ENCODE measurements around the gene ARHGAP10.
"Not testable (repeated sequence)": the region's sequence is repeated elsewhere in the genome, so short reads cannot be mapped to it uniquely, and the experiment has no call there.

Gene ARHGAP10

GRCh38 chr4:147987252-147987651 is 255.4 kb downstream of the ARHGAP10 start:
- in situ Hi-C loops (cut with HindIII; ENCODE audit: low sequenced_read_pairs) = no loop called here
- DNase-seq (ENCODE audit: low read depth, low spot score) = no peak
- TF ChIP-seq CTCF (IDR thresholded peaks at IDR 0.05; ENCODE audit: low read depth, low read length) = no peak
- H3K4me3 ChIP-seq (ENCODE audit: low read depth, low read length) = no peak overlapping the region

DNA sequence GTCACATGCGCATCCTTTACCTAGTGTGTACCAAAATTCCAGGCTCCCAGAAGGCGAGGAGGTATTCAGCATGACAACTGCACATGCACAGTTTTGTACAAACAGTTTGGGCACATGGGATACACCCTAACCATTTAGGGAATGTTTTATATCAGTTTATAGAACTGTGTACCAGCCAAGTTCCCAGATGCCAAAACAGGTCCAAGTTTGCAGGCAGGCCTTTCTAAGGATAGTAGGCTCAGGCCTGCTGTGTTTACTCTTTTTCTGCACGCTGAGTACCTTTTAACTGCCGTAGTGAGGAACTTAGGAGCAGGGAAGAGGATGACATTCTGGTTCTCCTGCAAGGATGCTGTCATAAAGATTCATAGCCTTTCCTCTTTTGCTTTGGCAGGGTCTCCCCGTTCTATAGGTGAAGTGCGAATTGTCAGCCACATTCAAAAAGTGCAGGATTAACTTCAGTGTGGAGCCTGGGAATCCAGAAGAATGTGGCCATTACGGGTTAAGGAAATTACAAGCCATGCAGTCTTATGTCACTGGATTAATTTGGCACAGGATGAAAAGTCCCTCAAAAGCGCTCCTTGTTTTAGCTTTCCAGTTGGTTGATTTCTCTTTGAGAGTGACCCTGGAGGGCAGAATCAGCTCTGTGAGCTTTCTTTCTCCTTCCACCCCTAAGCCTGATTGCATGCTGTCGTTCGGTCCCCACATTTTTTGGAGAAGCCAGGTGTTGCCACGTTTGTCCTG is 259.8 kb downstream of the ARHGAP10 start:
- no peak overlapping the region for H3K4me3 ChIP-seq (ENCODE audit: low read depth, low read length)
- DNase-seq (ENCODE audit: low read depth, low spot score) = no peak
- no peak for TF ChIP-seq CTCF (IDR thresholded peaks at IDR 0.05; ENCODE audit: low read depth, low read length)
- in situ Hi-C loops (cut with HindIII; ENCODE audit: low sequenced_read_pairs) = no loop called here

DNA sequence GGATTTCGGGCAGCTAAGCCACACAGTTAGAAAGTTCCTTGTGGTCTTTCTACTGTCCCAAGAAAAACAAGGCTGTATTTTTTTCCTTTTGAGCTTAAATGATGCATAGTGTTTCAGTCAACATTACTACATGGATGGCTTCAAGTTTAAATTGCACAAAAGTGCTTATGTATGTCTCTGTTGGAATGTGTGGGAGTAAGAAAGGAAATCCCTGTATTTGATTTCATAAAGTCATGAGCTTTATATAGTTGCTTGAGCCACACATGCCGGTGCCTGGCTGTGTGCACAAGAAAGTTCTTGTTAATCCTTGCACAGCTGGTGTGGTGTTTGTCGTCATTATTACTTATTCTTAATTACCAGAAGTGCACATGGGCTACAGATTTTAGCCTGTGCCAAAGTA is 262.2 kb downstream of the ARHGAP10 start:
- in situ Hi-C loops (cut with HindIII; ENCODE audit: low sequenced_read_pairs) = no loop called here
- no peak overlapping the region for H3K4me3 ChIP-seq (ENCODE audit: low read depth, low read length)
- peak; percentile 60 for DNase-seq (ENCODE audit: low read depth, low spot score)
- TF ChIP-seq CTCF (IDR thresholded peaks at IDR 0.05; ENCODE audit: low read depth, low read length) = no peak

- no peak for TF ChIP-seq CTCF (IDR thresholded peaks at IDR 0.05; ENCODE audit: low read depth, low read length)
- no peak overlapping the region for H3K4me3 ChIP-seq (ENCODE audit: low read depth, low read length)
- no peak for DNase-seq (ENCODE audit: low read depth, low spot score)
- in situ Hi-C loops (cut with HindIII; ENCODE audit: low sequenced_read_pairs) = no loop called here
These were observed 262.9 kb downstream of the ARHGAP10 start for GRCh38 chr4:147994491-147995385.

- no peak for TF ChIP-seq CTCF (IDR thresholded peaks at IDR 0.05; ENCODE audit: low read depth, low read length)
- no peak for DNase-seq (ENCODE audit: low read depth, low spot score)
- H3K4me3 ChIP-seq (ENCODE audit: low read depth, low read length) = no peak overlapping the region
- in situ Hi-C loops (cut with HindIII; ENCODE audit: low sequenced_read_pairs) = no loop called here
These were observed 265.0 kb downstream of the ARHGAP10 start for GRCh38 chr4:147996859-147997258.

DNA sequence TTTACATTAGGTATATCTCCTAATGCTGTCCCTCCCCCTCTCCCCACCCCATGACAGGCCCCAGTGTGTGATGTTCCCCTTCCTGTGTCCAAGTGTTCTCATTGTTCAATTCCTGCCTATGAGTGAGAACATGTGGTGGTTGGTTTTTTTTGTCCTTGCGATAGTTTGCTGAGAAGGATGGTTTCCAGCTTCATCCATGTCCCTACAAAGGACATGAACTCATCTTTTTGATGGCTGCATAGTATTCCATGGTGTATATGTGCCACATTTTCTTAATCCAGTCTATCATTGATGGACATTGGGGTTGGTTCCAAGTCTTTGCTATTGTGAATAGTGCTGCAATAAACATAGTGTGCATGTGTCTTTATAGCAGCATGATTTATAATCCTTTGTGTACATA is 268.1 kb downstream of the ARHGAP10 start:
- H3K4me3 ChIP-seq (ENCODE audit: low read depth, low read length); DNase-seq (ENCODE audit: low read depth, low spot score); in situ Hi-C loops (cut with HindIII; ENCODE audit: low sequenced_read_pairs): not testable (repeated sequence)
